GM13977 (cell line): Measurements from ENCODE around the gene PSMD2.

Source experiments
- DNase-seq: peaks from one replicate; pipeline ENCODE4 v3.0.0; 2012; ENCODE audit warnings: low spot score
- CTCF ChIP-seq: IDR thresholded peaks from 2 replicates; pipeline ENCODE4 v1.5.1; 2012; ENCODE audit warnings: mild to moderate bottlenecking, control low read depth; ENCODE audit not compliant: insufficient read depth; ENCODE audit errors: extremely low read depth, missing control alignments
- in situ Hi-C: fragments of 300-500 bp; cut with MboI; formaldehyde crosslinking; loops from one replicate; pipeline ENCODE4 v1.12.0; 2022; ENCODE audit warnings: low sequenced_read_pairs, low pct_unique_long_range_greater_than_20kb, mixed read lengths, inconsistent platforms; ENCODE audit not compliant: unreplicated experiment

PSMD2 gene

GRCh38 chr3:184298759-184299487 is at the start of gene PSMD2:
Gene PSMD2, plus strand, starts transcription at chr3:184299241. Its CDS starts 26 bp downstream, at chr3:184299267.
- in situ Hi-C loops = no loop called here
- TF ChIP-seq CTCF = no peak
- peak; percentile 99 for DNase-seq

- peak; percentile 25 for TF ChIP-seq CTCF
- in situ Hi-C loops = loop anchor here (25.0 kb wide), 1 partner anchor 362 kb away; the partner anchor contains the start of gene PARL
Observed at GRCh38 chr3:184249412-184250166, 49.5 kb upstream of the PSMD2 start, which contains the start of gene EEF1AKMT4. Gene EEF1AKMT4, plus strand, starts transcription at chr3:184249672. Its CDS starts 23 bp downstream, at chr3:184249695.

GRCh38 chr3:184250167-184250828 is 48.7 kb upstream of the PSMD2 start:
- peak; percentile 89 for TF ChIP-seq CTCF
- in situ Hi-C loops = no loop called here
- DNase-seq = peak; percentile 91

More at GRCh38 chr3:184249412-184250166, 49.5 kb upstream of the PSMD2 start, which contains the start of gene EEF1AKMT4:
- DNase-seq = peak; percentile 97

GRCh38 chr3:184255291-184256039 is 43.6 kb upstream of the PSMD2 start:
- no peak for DNase-seq

GRCh38 chr3:184257083-184257915 is 41.7 kb upstream of the PSMD2 start:
- in situ Hi-C loops = no loop called here
- DNase-seq = no peak
- no peak for TF ChIP-seq CTCF

More at GRCh38 chr3:184255291-184256039, 43.6 kb upstream of the PSMD2 start:
- in situ Hi-C loops = no loop called here
- TF ChIP-seq CTCF = no peak
